GM12865 (cell line): Measurements from ENCODE around the gene ROBO1.

Source experiments
- DNase-seq: peaks from one replicate; pipeline ENCODE4 v3.0.0; 2010; ENCODE audit warnings: low read depth
- H3K4me3 ChIP-seq: 2 replicates; pipeline ENCODE4 v1.5.1; 2011; ENCODE audit warnings: mild to moderate bottlenecking, low read depth, low read length, control low read depth
- CTCF ChIP-seq: IDR thresholded peaks from 2 replicates; pipeline ENCODE4 v1.5.1; 2011; ENCODE audit warnings: low read length, control low read depth, low read depth, inconsistent platforms; ENCODE audit not compliant: insufficient read depth; ENCODE audit errors: missing control alignments

ROBO1 gene

GRCh38 chr3:78670746-78671145 lies 1097.1 kb downstream of the ROBO1 start:
- no peak for DNase-seq
- TF ChIP-seq CTCF, result no peak
- H3K4me3 ChIP-seq, result no peak overlapping the region

GRCh38 chr3:78670094-78670493 lies 1097.7 kb downstream of the ROBO1 start:
- no peak overlapping the region for H3K4me3 ChIP-seq
- DNase-seq, result no peak
- no peak for TF ChIP-seq CTCF

GRCh38 chr3:78668302-78668701 lies 1099.5 kb downstream of the ROBO1 start:
- H3K4me3 ChIP-seq, result no peak overlapping the region
- no peak for TF ChIP-seq CTCF
- no peak for DNase-seq

DNA sequence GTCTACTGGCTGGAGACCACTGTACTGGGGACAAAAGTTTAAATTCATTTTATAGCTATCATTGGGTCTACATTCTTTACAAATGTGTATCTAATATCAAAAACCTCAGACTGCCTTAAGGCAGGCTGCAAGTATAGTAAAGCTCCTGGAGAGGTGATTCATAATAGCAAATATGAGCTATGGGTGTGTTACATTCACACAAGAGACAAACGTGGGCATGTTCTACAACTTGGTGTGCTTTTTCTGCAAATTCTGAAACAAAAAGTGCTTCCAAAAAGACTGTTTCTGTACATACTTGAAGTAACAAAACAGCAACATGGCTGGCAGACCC lies 1101.4 kb downstream of the ROBO1 start:
- no peak for TF ChIP-seq CTCF
- H3K4me3 ChIP-seq, result no peak overlapping the region
- no peak for DNase-seq

DNA sequence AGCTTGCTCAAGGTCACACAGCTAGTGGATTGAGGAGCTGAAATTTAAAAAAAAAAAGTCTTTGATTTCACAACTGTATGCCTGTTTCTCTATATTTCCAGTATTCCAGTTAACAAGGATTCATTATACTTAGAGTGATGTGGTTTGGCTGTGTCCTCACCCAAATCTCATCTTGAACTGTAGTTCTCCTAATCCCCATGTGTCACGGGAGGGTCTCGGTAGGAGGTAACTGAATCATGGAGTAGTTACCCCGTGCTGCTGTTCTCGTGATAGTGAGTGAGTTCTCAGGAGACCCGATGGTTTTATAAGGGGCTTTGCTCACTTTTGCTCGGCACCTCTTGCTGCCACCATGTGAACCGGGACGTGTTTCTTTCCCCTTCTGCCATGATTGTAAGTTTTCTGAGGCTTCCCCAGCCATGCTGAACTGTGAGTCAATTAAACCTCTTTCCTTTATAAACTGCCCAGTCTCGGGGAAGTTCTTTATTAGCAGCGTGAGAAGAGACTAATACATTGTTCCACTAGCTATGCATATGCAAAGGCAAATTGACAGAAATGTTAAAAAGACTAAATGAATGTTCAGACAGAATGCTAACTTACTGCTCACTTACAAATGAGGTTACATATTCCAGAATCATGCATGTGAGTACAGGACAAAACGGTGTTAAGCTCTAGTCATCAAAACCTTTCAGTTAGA lies 1101.9 kb downstream of the ROBO1 start:
- DNase-seq, result no peak
- H3K4me3 ChIP-seq, result no peak overlapping the region
- no peak for TF ChIP-seq CTCF

- TF ChIP-seq CTCF, result no peak
- no peak overlapping the region for H3K4me3 ChIP-seq
- no peak for DNase-seq
Measured at GRCh38 chr3:78665101-78665500, 1102.7 kb downstream of the ROBO1 start.

GRCh38 chr3:78660957-78661356 lies 1106.8 kb downstream of the ROBO1 start:
- no peak for DNase-seq
- TF ChIP-seq CTCF, result no peak
- H3K4me3 ChIP-seq, result no peak overlapping the region
